Measurements from ENCODE around the gene OPCML.

The OPCML gene

DNA sequence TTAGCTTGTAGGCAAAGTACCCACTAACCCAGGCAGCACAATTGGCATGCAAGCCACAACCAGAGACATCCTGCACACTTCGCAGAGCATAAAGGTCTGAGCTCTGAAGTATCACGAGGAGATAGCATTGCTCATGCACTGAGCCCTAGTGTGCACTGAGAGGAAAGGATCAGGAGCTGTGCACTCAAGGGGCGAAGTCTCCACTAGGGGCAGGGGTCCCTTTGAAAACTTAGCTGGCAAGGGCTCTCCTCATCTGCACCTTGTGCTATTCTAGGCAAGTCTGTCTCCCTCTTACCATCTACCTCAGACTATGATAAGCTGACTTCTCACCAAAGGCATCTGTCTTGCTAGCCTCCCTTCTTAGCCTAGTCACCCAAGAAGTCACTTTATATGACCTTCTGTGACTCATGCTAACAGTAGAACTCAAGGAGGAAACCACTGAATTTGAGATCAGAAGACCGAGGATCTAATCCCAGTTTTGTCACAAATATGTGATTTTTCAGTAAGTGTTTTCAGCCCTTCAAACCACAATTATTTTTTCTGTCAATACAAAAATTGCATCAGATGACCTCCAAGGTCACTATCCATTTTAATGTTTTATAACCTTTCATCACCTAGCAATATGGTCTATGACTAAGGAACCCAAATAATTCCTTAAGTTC, 1083.8 kb downstream of the OPCML start:
- DNase-seq: no peak

GRCh38 chr11:132447761-132448160, 1084.5 kb downstream of the OPCML start:
- DNase-seq: no peak

GRCh38 chr11:132445859-132446291, 1086.4 kb downstream of the OPCML start:
- no peak for DNase-seq

DNA sequence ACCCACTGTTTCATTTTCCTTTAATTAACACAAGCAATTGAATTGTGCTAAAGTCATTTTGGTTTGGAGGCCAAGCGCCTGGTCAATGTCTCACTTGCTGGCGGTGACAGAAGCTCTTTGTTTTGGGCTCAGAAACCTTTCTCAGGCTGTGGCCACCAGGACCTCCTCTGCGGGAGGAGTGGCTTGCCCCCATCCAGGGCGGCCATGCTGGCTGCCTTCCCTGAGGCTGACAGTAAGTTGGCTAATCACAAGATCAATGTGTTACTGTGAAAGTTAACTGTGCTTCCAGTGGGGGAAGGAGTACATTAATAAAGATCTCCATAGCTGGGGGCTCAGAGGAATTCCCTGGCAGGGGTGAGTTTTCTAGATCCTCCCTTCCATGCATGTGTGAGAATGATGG, 1087.4 kb downstream of the OPCML start:
- no peak for DNase-seq

DNA sequence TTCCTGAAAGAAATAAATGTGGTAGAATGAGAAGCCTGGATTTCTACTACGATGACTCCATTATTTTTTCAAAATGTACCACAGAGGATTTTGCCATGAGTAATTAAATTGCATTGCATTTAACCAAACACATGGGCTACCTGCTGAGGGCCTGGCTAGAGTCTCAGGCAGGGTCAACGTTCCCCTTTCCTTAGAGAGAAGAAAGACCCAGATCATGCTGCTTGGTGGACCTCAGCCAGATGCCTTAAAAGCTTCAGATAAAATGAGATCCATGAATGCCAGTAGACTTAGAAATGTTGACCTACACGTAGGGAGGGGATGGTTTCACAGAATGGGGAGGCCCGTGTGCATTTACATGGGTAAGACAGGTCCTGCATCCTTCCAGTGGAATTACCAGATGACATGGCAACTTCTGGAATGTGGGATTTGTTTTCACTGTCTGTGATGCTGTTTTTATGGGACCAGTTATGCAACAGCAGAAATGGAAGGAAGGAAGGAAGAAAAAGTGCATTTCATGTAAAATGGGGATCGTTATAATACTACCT, 1092.5 kb downstream of the OPCML start:
- no peak for DNase-seq

DNA sequence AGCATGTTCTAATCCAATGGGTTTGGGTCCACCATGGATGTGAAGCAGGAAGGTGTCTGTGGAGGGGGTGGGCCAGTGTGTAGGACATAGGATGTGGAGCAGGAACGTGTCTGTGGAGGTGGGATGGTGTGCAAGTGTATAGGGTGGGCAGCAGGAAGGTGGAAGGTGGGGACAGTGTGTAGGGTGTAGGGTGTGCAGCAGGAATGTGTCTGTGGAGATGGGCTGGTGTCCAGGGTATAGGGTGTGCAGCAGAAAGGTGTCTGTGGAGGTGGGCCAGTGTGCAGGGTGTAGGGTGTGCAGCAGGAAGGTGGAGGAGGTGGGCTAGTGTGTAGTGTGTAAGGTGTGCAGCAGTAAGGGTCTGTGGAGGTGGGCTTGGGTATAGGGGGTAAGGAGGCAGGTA, 1093.9 kb downstream of the OPCML start:
- no peak for DNase-seq

DNA sequence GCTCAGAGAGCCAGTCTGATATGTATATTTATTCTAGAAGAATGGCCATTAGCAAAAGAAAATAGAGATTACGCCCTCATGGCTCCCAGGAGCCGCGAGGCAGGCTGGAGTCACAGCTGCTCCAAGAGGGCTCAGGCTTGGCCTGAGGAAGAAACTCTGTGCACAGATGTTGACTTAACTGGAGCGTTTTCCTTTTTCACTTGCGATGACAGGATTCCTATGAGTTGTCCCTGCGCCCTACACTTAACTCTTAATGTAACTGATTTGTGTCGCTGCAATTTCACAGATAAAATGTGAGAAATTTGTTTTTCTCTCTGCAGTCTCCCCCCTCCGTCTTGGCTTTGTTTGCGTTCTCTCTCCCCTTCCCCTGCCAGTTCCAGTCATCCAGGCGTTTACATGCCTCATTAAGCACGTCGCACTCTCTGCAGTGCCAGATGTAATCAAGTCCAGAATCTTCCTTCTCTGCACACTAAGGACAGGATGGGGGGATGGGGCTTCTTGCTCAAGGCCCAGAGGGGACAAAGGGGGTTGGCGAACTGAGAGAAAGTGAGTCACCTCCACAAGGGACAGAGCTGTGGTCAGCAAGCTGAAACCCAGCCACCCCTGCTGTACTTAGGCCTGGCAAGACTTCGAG, 1101.8 kb downstream of the OPCML start:
- no peak for DNase-seq

- no peak for DNase-seq
Observed at GRCh38 chr11:132429685-132430084, 1102.6 kb downstream of the OPCML start.

- DNase-seq: no peak
Observed at GRCh38 chr11:132427611-132428010, 1104.7 kb downstream of the OPCML start.

- no peak for DNase-seq
Observed at GRCh38 chr11:132424433-132424832, 1107.9 kb downstream of the OPCML start.

DNA sequence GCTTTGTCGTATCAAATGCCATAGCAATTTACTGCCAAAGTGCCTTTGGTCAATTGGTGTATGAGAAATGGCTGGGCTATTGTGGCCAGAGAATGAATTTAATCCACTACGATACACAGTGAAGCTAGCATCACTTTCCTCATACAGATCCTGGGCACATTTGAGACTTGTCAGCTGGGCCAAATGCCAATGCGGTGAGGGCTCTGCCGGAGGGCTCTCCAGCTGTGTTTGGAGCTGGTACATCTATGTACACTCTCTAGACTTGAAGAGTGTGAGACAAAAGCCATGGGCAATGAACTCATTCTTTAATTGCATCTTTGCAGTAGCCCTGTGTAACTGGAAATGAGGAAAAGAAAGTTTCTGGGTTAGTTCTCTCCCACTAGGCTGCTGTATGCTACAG, 1109.0 kb downstream of the OPCML start:
- DNase-seq: no peak

DNA sequence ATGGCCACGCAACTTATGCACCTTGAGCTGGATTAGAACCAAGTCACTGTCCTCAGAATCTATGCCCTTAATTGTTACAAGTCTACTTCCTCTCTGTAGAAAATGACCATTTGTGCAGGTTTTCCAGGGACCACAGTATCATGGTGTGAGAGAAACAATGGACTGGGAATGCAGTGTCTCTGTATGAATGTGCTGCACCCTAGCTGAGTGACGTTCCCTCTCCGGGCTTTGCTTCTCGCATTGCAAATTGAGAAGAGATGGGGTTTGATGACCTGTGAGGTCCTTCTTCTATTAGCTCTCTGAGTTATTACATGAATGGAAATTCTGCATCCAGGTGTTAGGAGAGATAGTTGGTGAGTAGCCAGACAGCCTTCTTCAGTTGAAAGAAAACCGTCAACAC, 1109.6 kb downstream of the OPCML start:
- no peak for DNase-seq

- no peak for DNase-seq
Observed at GRCh38 chr11:132421555-132421954, 1110.7 kb downstream of the OPCML start.

DNA sequence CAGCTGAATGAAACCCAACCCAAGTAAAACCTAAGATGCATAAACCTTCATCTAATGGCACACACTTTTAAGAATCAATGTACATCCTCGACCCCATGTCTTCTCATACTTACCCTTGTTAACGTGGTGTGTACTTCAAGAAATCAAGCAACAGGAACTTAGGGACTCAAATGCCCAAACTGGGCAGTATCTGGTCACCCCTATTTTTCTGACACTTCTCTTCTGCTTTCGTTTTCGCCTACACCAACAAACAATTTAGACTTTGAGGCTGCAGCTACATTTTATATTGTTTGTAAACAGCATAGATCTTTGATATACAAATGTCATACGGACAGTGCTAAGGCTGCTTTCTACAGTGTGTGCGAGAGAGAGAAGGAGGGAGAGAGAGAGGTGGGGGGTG, 1117.8 kb downstream of the OPCML start:
- DNase-seq: no peak

- no peak for DNase-seq
Observed at GRCh38 chr11:132410383-132410782, 1121.9 kb downstream of the OPCML start.

- DNase-seq: no peak
Observed at GRCh38 chr11:132409573-132410355, 1122.5 kb downstream of the OPCML start.

DNA sequence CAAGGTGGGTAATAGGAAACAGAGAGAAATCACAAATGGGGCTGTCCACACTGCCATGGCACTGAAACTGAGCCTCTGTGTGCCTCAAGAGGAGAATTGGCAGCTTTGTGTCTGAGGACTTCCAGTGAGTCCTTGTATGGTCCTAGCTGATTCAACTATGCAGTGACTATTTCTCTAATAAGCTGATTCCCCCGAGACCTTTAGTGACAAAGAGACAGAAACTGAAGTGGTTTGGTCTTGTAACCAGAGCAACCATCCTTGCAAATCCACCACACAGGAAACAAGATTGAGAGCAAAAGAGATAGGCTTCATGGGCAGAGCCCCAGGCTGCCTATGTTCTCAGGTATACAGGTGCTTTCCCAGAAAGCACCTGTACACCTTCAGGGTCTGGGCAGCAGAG, 1123.4 kb downstream of the OPCML start:
- DNase-seq: no peak

- no peak for DNase-seq
Observed at GRCh38 chr11:132405728-132406127, 1126.6 kb downstream of the OPCML start.

DNA sequence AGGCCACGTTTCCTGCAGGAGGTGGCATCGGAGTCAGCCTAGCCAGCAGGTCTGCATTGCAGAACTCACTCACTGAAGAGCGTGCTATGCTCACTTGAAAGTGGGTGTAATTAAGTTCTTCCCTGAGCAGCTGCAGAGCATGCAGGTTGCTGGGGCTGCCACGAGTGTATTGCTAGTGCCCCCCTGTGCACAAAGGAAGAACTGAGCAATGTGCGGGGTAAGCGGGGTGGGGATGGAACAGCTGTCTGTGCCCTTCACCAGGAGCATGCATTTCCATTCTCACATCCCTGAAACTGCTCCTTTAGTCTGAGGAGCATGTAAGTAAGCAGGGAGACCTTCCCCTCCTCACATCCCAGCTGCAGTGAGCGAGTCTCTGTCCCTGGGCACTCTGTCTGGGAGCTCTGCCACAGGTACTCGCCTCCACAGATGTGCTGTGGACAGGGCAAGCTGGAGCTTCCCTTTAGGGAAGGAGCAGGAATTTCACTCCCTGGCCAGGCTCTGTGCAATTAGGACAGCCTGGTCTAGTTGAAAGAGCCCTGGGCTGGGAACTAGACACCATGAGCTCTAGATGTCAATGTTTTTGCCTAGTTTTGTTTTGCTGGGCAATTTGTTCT, 1130.1 kb downstream of the OPCML start:
- no peak for DNase-seq

- DNase-seq: no peak
Observed at GRCh38 chr11:132396318-132396717, 1136.0 kb downstream of the OPCML start.

DNA sequence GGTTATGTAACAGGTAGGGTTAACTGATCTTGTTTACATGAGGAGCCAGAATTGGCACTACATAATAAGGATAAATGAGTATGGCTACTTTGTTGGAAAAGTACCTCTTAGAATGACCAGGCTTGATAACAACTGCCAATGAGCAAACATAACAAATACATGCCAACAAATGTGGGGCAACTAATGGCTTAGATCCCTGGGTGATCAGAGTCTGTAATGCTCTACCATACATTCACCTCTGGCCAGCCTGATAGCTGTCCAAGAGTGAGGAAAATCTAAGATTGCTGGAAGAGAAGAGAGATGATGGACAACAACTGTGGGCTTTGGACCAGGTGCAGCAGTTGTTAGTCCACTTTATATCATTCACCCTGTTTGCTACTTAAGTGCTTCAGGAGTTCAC, 1136.9 kb downstream of the OPCML start:
- no peak for DNase-seq

GRCh38 chr11:132379540-132379939, 1152.8 kb downstream of the OPCML start:
- DNase-seq: no peak

DNA sequence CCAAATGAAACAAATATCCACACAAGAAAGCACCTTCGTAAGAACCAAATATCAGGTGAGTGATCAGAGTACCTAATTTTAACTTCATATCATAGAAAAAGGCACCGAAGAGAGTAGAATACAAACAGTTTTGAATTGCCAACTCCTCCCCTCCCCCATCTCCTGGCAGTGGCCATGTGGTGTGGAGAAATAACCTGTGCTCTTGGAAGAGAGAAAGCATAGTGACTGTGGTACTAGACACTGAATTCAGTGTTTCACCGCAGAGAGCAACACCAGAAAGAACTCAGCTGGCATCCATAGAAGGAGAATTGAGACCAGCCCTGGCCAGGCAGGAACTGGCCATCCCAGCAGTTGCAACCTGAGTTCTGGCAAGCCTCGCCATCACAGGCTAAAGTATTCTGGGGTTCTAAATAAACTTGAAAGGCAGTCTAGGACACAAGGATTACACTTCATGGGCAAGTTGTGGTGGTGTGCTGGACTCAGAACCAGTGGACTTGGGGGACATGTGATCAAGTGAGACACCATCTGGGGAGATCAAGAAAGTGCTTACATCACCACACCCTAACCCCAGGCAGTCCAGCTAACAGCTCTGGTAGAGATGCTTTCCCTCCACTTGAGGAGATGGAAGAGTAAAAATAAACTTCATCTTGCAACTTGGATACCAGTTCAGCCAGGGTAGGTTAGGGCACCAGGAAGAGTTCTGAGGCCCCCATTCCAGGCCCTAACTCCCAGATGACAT, 1158.7 kb downstream of the OPCML start:
- no peak for DNase-seq

Data from bone marrow (tissue), 2 donors.